ENCODE results near the gene PM20D2.

PM20D2 gene

DNA sequence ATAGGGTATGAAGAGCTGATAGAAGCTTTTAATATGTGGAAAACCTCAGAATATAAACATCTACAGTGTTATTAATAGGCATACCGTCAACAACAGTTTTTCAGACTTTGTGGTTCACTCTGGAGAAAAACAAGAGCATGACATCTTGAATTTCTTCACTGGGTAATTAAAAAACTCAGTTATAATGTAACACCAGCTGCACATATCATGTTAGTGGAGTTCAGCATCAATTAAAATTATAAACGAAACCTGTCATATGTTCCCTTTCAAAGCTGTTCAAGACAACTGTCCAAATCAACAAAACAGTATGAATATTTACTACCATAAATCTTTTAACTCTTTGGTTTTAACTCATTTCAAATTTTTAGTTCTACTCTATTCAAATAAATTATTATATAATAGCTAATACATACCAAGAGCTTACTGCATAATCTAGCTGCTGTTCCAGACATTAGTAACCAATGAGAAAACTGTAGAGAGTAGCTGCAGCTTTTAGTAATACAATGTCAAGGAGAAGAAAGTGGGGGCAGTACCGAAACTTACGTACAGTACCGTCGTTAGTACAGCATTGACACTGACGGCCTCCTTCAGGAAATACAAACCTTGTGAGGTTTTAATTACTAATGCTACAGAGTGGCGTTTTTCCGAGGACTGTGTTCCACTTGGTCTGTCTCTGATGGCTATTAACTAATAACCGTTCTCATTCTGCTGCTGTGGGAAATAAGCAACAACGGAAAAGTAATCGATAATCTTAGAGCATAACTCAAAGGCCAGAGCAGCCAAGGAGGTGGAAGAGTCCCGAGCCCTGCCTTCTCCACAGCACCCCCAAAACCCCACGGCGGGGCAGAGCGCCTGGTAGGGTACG is 532 bp upstream of the PM20D2 start:
- in situ Hi-C loops (cut with MboI; ENCODE audit: low sequenced_read_pairs), result no loop called here

DNA sequence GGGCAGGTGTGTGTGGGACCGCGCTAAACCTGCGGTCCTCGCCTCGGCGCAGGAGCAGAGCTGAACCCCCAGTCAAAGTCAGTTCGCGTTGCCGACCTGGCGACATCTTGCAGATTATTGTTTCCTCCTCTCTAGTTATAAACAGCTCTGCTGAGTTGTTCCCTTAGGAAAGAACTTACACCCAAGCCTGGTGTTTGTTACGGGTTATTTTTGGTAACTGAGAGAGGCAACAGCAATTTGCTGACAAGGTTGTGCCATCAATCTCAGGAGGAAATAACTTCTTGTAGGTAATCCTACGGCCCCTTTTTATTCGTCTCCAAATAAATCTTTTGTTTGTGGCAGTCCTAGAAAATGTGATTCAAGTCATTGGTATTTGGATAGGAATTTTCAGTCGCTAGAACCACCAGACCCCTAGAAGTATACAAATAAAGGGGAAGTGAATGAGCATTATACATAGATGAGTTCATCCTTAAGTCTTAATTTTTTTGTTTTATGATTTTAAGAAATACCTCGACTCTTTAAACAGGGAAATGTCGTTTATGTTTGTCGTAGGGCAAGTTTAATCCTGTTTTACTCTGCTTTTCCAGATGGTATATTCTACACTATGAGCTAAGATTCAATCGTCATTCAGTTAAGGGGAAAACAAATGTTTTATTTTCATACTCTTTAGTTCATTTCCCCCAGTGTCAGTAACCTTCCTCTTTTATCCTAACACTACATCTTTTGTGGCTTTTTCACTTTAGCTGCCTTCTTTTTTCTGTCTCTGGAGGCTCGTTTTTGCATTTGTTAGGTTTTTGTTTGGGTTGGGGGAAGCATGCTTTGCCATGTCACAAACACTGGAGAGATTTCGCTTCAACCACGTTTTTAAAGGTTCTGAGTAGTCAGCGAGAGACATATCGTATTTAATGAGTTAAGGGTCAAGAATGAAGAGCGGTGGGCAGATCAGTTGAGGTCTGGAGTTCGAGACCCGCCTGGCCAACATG is 1.2 kb downstream of the PM20D2 start:
- in situ Hi-C loops (cut with MboI; ENCODE audit: low sequenced_read_pairs), result no loop called here

DNA sequence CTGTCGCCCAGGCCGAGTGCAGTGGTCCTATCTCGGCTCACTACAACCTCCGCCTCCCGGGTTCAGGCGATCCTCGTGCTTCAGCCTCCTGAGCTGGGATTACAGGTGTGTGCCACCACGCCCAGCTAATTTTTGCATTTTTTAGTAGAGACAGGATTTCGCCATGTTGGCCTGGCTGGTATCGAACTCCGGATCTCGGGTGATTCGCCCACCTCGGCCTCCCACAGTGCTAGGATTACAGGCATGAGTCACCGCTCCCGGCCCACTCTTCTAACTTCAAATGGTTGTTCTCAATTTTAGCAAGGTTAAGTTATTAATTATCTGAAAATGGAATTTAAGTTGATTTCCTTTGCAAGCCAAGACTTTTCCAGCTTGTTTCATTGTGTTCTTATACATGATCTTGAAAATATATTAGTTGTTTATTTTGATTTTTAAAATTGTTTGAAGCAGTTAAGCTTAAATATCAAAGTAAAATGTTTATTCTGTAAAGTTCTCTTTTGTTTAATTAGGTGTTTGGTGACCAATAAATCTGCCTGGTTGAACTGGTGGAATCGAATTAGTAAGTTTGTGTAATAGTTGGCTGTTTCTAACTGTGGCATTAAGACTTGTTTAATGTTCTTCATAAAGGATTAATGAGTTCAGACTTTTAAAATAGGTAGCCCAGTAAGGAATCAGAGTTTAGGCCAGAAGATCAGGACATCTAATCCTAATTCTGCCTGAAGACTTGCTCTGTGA is 2.3 kb downstream of the PM20D2 start:
- in situ Hi-C loops (cut with MboI; ENCODE audit: low sequenced_read_pairs), result no loop called here

DNA sequence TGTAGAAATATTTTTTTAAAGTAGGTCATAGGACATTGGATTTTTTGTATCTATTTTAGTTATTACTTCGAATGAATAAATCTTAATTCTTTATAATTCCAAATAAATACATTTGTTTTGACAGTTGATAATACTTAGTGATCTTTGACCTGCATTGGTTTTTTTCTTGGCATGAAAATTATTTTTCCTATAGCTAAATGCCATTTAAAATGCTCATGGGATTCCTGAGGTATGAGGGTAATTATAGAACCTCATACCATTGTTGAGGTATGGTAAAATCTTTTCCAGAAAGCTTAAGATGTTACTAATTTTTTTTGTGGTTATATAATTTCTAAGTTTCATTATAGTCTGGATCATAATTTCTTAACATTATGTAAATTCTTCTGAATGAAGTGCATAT is 8.3 kb downstream of the PM20D2 start:
- in situ Hi-C loops (cut with MboI; ENCODE audit: low sequenced_read_pairs), result no loop called here

DNA sequence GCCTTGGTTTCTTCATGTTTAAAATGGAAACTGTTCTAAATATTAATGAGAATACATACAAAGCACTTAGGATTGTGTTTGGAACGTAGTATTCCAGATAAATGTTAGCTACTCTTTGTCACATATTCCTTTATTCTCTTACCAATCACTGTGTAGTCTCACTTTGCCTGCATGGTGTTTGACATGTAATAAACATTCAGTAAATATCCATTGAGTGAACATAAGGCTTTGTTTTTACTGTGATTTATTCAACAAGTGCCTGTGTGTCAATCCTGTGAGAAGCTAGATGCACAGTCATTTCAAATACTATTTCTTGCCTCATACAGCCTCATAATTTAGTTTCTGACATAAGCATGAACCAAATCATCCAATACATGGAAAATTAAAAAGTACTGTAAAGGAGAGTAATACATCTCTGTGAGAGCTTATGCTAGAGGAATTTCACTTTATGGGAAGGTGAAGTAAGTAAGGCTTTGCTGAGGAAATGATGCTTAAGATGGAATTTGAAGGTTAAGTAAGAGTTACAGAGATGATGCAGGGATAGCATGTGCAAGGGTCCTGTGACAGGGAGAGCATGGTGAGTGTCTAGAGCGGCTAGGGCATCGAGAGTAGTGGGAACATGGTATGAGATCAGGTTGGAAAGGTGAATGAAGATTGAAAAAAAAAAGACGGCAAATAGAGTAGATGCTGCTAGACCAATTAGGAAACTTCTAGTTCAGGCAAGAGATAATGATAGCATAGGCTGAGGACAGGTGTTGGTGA is 14.7 kb downstream of the PM20D2 start:
- in situ Hi-C loops (cut with MboI; ENCODE audit: low sequenced_read_pairs), result no loop called here

DNA sequence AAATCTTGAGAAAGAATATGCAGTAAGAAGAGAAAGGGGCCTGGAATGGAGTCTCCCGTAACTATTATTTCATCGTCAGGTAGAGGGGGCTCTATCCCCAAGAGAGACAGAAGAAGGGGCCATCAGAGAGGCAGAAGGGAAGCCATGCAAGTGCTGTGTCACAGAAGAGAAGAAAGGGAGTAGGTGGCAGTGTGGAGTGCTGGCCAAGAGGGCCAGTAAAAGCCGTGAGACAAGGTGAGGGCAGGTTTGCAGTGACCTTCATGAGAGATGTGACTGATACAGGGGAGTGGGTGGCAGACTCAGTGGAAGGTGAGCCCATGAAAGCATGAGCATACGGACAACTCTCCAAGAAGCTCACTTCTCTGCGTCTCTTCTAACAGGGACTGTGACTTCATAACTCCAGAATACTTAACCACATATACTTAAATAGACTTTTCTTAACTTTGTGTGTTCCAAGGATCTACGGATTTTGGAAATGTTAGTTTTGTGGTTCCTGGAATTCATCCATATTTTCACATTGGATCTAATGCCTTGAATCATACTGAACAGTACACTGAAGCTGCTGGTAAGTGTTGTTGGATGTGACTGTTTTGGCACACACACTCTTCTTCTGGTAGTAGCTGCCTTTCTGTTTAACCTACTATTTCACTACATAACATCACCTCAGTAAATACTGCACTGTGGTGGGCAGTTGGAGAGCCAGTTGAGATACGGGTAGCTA is 15.6 kb downstream of the PM20D2 start:
- in situ Hi-C loops (cut with MboI; ENCODE audit: low sequenced_read_pairs), result no loop called here

DNA sequence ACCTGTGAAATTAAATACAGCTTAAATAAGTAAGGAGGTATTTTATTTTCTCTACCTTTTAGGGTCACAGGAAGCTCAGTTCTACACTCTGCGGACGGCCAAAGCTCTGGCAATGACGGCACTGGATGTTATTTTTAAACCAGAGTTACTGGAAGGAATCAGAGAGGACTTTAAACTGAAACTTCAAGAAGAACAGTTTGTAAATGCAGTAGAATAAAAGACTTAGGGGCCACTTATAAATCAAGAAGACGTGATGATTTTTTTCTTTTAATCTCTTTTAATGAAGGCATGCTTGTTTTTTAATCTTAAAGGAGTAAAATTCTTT is 16.2 kb downstream of the PM20D2 start:
- in situ Hi-C loops (cut with MboI; ENCODE audit: low sequenced_read_pairs), result no loop called here

DNA sequence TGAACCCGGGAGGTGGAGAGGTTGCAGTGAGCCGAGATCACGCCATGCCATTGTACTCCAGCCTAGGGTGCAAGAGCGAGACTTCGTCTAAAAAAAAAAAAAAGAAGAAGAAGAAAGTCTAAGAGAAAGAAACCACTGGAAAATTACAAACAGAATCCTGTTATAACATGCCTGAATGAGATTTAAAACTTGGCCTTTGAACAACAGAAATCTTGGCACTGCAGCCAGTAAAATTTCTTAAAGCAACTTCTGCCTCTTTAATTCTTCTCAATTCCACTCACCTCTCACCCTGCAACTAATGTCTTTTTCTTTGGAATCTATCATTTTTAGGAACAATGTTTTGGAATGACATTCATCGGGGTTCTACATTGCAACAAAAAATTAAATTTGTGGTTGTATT is 26.3 kb downstream of the PM20D2 start:
- in situ Hi-C loops (cut with MboI; ENCODE audit: low sequenced_read_pairs), result no loop called here

DNA sequence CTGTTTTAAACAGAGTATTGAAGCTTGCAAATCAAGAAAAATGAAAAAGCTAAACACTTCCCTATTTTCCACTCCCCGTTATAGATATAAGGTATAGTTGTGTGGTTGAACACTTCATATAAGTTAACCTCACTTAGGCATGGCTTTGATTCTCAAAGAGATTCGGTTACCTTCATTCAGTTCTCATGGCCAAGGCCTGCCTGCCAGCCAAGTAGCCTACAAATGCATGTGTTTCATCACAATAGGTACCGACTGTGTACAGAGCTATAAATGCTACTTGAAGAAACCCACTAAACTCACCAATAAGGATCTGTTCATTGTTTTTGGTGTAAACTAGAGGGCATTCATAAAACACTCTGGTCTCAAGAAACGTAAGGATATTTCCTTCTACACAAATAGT is 27.8 kb downstream of the PM20D2 start:
- in situ Hi-C loops (cut with MboI; ENCODE audit: low sequenced_read_pairs), result no loop called here

DNA sequence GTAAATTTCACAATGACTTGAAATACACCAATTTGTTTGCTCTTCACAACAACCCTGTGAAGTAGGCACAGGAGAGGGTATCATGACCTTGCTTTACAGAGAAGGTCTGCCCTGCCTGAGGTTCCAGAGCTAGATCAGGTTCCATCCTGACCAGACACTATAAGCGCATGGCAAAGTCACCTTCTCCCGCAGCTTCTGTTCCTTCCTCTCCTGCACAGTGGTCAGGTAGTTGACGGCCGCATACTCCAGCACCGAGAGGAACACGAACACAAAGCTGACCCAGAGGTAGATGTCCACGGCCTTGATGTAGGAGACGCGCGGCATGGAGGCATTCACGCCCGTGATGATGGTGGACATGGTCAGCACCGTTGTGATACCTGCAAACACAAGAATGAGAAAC is 34.3 kb downstream of the PM20D2 start:
- in situ Hi-C loops (cut with MboI; ENCODE audit: low sequenced_read_pairs), result no loop called here

DNA sequence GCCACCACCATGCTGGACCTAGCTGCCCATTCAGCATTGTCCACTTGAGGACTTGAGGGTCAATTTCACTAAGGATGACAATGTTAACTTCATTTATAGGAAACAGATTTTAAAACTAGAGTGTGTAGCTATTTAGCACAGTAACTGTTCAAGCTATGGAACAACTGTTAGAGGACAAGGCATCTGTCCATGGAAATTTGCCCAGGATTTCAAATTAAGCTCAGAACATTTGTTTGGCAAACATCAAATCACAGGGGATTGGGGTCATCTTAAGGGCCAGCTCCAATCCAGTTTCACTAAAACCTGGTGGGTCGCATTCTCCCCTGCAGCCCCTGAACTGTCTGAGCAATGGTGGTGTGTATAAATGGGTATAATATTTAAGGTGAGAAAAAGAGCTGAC is 35.1 kb downstream of the PM20D2 start:
- in situ Hi-C loops (cut with MboI; ENCODE audit: low sequenced_read_pairs), result no loop called here

DNA sequence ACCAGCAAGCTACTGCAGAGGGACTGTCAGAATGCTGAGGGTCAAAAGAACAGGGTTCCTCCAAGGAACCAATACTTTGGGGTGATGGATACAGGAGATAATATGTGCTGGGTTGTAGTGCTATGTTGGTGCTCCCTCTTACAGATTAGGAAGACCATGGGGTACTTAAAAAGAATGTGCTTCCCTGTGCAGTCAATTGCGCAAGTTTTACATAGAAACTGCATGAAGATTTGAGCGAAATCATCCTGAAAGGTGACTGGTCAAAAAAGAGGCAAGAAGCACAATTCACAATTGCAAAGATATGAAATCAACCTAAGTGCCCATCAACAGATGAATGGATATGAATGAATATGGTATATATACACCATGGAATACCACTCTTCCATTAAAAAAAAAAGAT is 37.4 kb downstream of the PM20D2 start:
- in situ Hi-C loops (cut with MboI; ENCODE audit: low sequenced_read_pairs), result no loop called here

DNA sequence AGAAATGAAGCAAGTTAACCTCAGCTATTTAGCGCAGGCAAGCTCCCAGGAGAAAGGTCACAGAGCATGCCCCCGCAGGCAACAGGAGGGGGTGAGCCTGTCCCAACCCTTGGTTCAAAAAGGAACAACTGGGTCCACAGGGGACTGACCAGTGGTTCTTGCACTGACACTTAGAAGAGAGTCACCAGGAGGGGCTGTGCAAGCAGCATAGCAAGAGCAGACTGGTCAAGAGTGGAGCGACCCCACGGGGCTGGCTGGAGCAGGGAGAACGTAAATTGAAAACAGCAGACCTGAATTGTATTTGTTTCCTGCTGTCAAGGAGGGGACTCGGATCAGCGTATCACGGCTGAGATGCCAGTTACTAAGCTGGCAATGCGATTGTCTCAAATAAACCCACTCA is 38.5 kb downstream of the PM20D2 start:
- in situ Hi-C loops (cut with MboI; ENCODE audit: low sequenced_read_pairs), result no loop called here

DNA sequence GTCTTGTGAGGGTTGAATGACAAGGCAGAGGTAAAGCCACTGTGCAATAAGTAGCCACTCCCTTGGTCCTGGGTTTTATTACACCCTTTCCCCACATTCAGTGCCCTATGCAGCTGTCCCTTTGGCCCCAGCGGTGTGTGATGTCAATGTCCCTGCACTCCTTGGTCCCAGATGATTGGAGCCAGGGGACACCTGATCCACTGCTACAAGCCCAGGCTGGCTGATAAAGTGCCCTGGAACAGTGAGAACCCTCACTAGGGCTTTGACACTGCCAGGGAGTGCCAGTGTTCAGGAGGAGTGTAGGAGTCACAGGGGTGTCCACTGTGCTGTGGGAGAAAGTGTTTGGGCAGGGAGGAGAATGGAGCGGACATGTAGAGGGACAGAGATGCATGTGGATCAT is 40.9 kb downstream of the PM20D2 start:
- in situ Hi-C loops (cut with MboI; ENCODE audit: low sequenced_read_pairs), result no loop called here

DNA sequence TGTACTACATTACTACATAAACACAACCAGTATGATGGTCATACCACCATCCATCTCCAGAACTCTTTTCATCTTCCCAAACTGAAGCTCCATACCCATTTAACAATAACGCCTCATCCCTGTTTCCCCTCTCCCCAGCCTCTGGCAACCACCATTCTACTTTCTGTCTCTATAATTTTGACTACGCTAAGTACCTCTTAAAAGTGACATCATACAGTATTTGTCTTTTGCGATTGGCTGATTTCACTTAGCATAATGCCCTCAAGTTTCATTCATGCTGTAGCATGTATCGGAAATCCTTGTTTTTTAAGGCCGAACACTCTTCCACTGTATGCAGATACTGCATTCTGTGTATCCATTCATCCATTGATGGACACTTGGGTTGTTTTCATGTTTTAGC is 41.6 kb downstream of the PM20D2 start:
- in situ Hi-C loops (cut with MboI; ENCODE audit: low sequenced_read_pairs), result no loop called here

DNA sequence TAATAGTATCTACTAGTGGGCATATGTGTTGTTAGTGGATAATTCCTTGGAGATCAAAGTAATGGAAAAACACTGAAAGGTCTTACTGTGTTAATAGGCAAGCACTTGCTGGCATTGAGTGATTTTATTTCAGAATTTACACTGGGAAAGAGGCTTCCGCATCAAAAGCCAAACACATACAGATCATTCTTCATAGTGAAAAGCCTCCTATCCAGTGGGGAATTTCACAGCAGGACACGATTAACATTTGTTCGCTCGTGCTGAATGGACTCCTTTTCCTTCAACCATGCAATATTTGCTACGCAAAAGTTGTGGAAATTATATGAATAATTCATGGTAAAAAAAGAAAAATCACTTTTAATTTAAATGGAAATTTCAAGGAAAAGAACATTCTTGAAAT is 44.9 kb downstream of the PM20D2 start:
- in situ Hi-C loops (cut with MboI; ENCODE audit: low sequenced_read_pairs), result no loop called here

DNA sequence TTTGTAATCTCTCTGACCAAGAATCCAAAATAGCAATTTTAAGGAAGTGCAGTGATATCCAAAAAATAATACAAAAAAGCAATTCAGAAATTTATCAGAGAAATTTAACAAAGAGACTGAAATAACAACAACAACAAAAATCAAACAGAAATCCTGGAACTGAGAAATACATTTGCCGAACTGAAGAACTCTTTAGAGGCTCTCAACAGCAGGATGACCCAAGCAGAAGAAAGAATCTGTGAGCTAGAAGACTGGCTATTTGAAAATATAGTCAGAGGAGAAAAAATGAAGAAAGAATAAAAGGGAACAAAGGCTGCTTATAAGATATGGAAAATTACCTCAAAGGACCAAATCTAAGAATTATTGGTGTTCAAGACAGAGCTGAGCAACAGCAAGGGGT is 48.7 kb downstream of the PM20D2 start:
- in situ Hi-C loops (cut with MboI; ENCODE audit: low sequenced_read_pairs), result no loop called here

DNA sequence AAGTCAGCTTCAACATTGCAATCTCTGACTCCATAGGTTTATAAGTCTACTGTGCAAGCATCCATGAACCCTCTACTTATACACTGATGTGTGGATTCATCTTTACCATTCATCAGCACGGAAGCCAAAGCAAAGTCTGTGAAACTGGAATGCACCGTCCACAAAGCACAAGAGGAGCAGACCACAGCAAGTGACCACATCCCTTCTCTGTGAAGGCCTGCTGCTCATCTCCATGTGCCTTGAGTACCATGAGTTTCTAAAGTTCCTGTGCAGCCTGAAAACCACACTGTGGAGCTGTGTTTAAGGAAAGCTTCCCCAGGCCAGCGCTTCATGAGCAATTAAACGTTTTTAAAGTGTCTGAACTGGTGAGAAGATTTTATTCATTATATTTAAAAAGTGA is 51.3 kb downstream of the PM20D2 start:
- in situ Hi-C loops (cut with MboI; ENCODE audit: low sequenced_read_pairs), result no loop called here

DNA sequence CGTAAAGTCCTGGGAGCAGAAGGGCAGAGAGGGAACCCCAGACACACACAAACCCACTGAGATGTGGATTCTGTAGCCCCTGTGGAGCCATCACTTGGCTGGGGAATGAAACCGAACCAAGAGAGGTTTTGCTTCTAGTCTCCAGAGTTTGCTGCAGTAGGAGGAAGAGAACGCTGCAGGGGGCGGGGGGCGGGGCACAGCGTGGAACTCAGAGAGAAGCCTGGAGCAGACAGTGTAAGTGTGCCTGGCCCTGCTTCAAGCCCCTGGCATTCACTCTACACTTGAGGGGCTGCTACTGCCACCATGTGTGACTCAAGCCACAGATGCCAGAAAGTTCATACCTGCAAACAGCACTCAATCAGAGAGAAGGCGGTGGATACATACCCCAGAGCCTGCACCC is 52.4 kb downstream of the PM20D2 start:
- in situ Hi-C loops (cut with MboI; ENCODE audit: low sequenced_read_pairs), result no loop called here

DNA sequence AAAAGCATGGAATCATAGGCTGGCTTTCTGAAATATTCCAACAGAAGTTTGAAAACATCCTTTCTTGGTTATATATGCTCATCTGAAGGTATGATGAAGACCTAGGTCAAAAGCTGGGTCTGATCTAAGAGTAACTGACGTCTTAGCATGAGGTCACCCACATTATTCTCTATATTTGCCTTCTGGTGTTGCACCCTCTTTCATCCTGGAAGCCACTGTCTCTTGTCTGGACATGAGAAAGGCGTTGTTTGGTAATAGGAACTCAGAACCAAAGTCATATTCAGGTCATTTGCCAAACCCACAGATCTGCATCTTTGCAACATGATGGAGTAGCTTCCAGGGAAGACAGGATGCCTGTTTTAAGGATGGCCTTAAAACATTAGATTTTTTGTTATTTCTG is 53.7 kb downstream of the PM20D2 start:
- in situ Hi-C loops (cut with MboI; ENCODE audit: low sequenced_read_pairs), result no loop called here

Data from hTERT RPE-1 (cell line).